Fibroblast of gingiva (primary cell): Measurements from ENCODE around the gene HECTD1.
A peak's percentile ranks its signal among the peaks of the same experiment; 100 is the strongest.
"Not testable (repeated sequence)": the region's sequence is repeated elsewhere in the genome, so short reads cannot be mapped to it uniquely, and the experiment has no call there.

Source experiments
- DNase-seq: peaks from one replicate; pipeline ENCODE4 v3.0.0-alpha.2; 2011; ENCODE audit warnings: low read depth

HECTD1 gene

DNA sequence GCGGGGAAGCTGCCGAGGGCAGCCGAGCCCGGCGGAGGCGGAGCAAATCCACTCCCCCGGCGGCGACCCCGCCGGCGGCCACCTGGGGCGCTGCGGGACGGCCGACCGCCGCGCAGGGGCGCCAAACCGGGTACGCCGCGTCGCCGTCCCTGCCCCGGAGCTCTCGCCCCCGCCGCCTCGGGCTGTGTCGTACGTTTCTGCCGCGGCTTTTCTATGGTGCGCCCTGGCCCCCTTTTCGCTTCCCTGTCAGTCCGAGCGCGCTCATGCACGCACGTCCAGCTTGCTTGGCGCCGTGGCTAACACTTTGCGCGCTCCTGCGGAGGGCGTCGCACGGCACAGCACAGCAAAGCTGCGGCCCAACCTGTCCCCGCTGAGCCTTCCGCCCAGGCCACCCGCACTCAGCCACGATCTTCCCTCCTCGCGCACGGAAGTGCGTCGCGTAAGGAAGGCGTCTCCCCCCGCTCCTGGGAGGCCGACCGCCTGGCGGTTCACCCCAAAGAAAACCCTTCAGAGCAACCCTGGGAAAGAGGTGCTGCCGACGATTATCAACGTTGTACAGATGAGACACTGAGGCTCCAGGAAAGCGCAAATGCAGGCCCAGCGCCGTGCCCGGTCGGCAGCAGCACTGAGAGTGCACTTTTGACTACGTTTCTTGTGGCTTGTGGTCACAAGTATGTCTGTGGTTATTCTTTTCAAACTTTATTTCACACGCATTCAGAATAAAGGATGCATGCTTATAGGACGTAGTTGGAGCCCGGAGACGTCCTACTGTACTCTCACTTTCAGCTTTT, at the start of gene HECTD1:
HECTD1 (minus strand) TSS at position 39 of the 791 bp plus-strand sequence. CDS start 1,857 bp downstream, outside the sequence.
- peak; percentile 87 for DNase-seq

DNA sequence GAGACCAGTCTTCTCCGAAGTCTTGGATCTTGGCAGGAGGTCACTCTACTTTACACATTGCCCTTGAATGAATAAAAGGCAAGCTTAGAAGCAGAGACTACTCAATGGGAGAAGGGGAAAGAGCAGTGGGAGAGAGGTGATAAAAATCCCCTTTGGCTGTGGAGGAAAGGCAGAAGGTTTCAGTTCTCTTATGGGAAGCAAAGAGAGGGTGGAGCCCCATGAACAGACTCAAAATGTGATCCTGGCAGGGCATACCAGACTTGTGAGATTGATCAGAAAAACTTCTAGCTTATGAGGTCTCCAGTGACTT, 49.6 kb upstream of the HECTD1 start:
- DNase-seq = no peak

DNA sequence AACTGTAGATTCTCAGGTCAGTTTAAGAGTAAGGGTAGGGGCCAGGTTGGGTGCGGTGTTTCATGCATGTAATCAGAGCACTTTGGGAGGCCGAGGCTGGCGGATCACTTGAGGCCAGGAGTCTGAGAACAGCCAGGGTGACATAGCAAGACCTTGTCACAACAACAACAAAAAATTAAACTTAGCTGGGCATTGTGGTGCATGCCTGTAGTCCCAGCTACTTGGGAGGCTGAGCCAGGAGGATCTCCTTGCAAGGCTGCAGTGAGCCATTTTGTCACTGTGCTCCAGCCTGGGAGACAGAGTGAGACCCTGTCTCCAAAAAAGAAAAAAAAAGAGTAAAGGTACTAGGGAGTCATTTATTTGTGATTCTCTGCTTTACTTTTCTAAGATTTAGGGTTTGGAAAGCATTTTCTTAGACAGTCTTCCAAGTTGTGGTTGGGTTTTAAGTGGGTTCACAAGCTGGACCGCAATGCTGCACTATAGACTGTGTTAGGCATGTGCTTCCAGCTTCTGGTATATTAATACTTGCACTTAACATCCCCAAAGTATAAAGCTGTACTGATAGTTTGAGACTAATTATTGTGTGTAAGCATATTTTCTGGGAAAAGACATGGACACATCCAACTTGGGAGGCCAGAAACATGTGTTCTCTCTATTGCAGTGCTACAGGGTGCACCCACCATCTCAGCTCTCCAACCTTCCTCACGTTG, 49.1 kb upstream of the HECTD1 start:
- DNase-seq = no peak

DNA sequence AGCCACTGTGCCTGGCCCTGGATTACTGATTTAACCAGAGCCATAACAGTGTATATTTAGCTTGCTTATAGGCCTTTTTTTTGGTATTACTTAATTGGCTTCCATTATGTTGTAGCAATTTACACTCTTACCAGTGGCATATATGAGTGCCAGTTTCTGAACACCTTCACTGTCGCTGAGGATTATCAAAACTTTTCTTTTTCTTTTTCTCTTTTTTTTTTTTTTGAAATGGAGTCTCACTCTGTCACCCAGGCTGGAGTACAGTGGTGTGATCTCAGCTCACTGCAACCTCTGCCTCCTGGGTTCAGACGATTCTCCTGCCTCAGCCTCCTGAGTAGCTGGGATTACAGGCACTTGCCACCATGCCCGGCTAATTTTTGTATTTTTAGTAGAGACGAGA, 48.3 kb upstream of the HECTD1 start:
- DNase-seq = not testable (repeated sequence)

DNA sequence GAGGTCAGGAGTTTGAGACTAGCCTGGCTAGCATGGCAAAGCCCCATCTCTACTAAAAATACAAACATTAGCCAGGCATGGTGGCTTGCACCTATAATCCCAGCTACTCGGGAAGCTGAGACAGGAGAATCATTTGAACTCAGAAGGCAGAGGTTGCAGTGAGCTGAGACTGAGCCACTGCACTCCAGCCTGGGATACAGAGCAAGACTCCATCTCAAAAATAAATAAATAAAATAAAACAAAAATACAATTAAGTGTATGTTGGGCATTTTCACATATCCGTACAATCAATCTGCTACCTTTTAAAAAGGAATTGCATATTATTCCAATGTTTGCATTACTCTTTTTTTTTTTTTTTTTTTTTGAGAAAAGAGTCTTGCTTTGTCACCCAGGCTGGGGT, 47.7 kb upstream of the HECTD1 start:
- no peak for DNase-seq

DNA sequence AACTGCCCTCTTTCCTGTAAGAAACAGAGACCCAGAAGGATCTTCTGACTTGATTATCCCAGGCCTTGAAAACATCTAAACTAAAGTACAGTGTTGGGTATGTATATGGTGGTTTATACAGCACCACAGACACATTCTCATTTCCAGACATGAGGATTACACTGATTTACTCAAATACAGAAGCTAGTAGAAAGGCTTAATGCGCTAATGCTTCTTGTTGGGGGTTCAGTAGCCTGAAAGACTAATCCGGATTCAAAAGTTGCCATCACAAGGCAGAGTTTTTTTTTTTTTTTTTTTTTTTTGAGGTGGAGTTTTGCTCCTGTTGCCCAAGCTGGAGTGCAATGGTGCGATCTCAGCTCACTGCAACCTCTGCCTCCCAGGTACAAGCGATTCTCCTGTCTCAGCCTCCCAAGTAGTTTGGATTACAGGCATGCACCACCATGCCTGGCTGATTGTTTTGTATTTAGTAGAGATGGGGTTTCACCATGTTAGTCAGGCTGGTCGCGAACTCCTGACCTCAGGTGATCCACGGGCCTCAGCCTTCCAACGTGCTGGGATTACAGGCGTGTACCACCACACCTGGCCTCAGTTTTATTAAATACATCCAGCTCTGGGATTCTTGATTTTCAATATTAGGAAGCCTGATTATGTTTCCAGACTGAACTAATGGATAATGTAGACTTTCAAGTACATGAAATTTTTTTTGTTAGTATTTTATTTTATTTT, 46.3 kb upstream of the HECTD1 start:
- DNase-seq = no peak

DNA sequence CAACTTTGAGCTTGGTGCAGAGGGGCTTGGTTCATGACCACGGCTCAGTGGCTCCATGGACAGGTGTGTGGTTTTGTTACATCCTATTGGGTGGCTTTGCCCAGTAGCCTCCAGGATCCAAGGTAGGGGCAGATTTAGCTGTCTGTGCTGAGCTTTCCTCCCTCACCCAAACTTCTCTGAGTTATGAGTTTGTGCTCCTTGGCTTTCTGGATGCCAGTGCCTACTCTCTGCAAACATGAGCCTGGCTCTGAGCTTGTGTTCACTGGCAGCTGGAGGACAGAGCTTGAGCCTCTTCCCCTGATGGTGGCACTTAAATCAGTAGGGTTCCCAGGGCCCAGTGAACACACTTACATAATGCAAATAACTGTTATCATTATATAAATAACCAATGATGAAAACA, 45.3 kb upstream of the HECTD1 start:
- DNase-seq = no peak

DNA sequence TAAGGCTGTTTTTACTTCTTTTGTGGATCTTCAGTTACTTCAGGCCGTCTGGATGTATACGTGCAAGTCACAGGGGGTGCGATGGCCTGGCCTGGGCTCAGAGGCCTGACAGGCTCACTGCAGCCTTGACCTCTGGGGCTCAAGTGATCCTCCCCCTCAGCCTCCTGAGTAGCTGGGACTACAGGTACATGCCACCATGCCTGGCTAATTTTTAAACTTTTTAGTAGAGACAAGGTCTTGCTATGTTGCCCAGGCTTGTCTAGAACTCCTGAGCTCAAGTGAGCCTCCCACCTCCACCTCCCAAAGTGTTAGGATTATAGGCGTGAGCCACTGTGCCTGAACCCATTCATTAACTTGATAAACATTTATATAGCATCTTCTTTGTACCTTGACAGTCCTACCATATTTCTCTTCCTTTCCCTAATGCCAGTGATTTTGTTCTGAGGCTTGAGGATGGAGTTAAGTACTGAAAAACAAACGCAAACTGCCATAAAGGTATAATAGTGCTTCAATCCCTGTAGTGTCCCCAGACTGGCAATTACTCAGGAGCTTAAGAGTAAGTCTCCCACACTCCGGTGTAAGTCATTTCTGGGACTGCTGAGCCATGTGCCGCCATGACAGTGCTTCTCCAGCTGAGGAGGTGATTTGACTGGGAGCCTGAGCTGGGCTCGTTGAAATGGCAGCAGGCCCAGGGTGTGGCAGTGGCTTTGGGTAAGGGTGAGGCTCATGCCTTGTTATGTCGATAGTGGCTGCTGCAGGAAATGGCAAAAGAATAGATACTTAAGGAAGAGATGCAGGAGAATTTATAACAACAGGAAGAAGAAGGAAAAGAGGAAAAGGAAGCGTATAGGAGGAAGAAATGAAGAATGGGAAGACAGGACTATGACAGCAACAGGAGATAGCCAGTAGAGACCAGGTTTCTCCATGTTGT, 43.7 kb upstream of the HECTD1 start:
- no peak for DNase-seq

DNA sequence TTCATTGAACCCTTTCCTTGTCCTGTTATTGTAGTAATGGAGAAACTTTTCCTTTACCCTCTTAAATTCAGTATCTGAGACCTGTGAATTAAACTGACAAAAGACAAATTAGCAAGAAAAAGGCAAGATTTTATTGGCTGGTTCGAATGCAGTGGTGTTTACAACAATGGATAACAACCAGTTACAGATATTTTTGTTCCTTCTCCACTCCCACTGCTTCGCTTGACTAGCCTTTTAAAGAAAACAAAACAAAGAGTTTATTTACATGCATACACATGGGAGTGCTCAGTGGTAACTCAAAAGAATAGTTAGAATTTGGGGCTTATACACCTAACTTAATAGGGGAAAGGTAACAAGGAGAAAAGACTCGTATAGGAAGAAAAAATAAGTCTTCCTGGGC, 37.0 kb upstream of the HECTD1 start:
- DNase-seq = no peak

DNA sequence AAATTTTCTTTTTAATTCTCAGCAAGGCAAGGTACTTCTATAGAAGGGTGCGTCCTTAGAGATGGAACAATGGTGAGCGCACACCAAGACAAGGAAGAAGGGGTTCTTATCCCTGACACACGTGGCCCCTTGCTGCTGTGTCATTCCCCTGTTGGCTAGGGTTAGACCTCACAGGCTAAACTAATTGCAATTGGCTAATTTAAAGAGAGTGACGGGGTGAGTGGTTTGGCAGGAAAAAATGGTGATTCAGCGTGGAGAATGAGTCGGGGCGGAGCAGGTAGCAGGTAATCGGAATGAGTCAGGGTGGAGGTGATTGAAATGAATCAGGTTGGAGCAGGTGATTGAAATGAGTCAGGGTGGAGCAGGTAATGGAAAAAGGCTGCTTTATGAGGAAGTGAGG, 36.3 kb upstream of the HECTD1 start:
- DNase-seq = no peak

DNA sequence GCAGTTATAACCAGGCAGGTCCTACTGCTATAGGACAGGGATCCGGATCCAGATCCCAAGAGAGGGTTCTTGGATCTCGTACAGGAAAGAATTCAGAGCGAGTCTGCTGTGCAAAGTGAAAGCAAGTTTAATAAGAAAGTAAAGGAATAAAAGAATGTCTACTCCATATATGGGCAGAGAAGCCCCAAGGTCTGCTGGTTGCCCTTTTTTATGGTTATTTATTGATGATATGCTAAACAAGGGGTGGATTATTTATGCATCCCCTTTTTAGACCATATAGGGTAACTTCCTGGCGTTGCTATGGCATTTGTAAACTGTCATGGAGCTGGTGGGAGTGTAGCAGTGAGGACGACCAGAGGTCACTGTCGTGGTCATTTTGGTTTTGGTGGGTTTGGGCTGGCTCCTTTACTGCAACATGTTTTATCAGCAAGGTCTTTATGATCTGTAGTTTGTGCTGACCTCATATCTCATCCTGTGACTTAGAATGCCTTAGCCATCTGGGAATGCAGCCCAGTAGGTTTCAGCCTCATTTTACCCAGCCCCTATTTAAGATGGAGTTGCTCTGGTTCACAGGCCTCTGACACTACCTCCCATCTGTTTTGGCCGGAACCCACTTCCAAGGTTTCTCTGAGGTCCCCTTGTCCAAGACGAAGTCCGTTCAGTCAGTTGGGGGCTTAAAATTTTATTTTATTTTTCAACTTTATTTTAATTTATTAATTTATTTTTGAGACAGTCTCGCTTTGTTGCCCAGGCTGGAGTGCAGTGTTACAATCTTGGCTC, 34.8 kb upstream of the HECTD1 start:
- peak; percentile 11 for DNase-seq

DNA sequence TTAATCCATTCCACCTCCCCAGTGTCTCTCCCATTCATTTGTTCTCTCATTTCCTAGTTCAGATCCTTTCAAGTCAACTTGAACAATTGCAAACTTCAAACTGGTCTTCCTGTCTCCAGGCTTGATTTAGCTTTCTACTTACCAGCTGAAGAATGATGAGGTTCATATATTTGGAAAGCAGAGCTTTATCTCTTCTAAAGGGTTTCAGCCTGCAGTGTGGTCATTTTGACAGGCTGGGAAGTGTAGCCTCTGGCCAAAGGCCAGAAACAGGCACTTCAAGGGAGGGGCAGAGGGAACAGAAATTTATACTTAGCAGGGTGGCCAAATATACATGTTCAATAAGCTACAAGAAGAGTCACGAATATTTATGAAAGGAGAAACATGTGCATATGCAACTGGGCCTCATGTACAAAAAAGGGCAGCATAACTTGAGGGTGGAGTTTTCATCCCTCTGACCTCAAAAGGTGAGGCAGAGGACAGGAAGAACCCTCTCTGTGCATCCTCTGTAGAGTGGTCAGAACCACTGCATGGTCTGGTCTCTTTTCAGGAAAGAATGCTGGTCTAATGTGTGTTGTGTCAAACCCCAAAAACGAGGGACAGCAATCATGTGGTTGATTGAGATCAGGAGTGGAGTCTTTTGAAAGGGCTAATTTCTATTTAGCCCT, 34.0 kb upstream of the HECTD1 start:
- DNase-seq = no peak

DNA sequence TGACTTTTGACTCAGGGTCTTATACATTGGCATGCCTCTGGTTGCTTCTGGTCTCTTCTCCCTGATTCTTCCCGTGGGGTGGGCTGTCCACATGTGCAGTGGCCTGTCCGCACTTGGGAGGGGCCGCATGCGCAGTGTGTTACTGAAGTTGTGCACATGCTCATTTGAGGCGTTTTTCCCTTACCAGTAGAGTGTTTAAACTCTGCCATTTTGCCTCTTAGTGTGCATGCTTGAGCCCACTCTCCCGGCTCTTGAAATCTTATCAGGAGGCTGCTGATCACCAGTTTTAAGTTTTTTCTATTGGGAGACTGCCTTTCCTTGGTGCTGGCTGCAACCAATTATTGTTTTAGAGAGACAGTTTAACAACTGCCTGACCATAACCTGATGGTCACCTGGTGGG, 32.1 kb upstream of the HECTD1 start:
- no peak for DNase-seq

DNA sequence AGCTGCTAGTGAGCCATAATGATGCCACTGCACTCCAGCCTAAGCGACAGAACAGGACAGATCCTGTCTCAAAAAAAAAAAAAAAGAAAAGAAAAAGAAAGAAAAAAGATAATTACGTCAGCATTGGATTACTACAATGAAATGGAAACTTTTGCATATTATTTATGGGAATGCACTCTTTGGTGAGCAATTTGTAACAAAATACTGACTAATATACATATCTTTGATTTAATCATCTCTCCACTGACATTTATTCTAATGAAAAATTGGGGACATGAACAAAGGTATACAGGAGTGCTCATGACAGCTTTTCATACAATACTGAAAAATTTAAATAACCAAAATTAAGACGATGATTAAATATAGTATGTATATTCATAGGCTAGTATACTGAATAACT, 27.9 kb upstream of the HECTD1 start:
- DNase-seq = no peak

DNA sequence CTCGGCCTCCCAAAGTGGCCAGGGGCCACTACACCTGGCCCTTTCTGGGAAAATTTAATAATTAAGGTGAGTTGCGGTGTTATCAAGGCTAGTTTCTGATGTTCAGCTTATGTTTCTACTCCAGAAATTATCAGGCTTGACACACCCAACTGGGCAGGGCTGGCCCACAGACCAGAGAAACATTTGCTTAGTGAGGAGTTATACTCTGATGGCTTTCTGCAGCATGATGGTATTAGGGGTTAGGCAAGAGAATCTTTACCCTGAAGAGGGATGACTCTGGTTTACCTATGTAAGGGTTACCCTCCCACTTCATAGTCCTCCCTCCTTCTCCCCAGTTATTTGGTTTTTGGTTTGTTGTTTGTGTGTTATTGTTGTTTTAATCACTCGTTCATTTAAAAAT, 24.5 kb upstream of the HECTD1 start:
- no peak for DNase-seq

DNA sequence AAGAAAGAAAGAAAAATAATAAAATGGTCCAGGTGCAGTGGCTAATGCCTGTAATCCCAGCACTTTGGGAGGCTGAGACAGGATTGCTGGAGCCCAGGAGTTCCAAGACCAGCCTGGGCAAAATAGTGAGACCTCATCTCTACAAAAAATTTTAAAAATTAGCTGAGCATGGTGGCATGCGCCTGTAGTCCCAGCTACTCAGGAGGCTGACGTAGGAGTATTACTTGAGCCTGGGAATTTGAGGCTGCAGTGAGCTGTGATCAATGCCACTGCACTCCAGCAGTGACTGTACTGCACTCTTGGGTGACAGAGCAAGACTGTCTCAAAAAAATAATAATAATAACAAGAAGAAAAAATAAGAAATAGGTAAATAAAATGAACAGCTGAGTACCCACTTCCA, 23.7 kb upstream of the HECTD1 start:
- DNase-seq = not testable (repeated sequence)

DNA sequence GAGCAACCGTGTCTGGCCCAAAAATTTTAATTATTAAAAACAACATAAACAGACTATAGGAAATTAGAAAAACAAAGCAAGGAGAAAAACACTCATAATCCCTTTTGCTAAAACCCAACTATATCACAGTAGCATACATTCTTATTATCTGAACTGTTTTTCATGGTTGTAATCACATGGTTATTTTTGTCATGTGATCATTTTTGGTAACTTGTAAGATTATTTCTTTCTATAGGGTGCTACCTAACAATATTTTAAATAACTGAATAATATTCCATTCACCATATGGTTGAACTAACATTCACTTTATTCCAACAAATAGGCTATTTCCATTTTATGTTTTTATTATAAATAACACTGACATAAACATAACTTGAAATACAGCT, 23.0 kb upstream of the HECTD1 start:
- no peak for DNase-seq

DNA sequence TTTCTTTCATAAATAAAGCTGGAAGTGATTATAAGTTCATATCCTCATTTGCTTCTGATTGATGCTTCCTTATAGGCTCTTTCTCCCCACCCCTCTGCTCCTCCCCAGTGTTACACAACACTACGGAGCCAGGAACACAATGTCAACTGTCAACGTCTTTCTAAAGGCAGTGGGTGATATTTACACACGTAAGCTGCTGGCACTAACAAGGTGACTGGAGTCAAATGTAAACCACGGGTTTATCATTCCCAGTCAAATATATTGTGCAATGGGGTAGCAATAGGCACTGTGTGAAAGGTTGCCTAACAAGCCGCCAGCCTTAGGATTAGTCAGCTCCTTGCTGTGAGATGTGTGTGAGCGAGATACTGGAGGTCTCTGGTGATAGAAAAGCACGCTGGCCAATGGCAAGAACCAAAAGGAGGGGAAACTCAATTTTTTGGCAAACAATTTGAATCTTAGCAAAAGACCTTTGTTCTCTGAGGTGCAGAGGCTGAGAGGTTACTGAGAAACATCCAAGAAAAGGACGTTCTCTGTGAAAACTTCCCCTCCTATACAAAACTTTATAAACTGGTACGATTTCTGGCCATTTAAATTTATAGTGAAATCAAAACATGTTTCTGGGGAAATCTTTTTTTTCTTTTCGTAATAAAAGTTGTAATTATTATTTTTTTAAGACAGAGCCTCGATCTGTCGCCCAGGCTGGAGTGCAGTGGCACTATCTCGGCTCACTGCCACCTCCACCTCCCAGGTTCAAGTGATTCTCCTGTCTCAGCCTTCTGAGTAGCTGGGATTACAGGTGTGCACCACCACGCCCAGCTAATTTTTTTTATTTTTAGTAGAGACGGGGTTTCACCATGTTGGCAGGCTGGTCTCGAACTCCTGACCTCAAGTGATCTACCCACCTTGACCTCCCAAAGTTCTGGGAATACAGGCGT, 22.3 kb upstream of the HECTD1 start:
- peak; percentile 99 for DNase-seq

DNA sequence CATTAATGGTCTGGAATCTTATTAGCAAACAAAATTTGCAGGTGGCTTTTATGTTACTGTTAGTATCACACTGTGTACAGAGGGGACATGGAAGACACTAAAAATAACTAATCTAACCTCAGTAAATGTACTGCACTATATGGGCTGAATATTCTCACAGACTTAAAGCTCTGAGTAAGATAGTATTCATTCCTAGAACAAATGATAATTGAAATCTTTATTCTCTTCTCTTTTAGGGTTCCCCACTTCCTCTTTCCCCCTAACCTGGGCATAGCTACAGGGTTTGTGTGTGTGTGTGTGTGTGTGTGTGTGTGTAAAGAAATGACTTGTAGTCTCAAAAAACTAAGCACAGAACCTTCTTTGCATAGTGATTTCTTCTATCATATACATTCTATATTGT, 21.4 kb upstream of the HECTD1 start:
- DNase-seq = no peak

DNA sequence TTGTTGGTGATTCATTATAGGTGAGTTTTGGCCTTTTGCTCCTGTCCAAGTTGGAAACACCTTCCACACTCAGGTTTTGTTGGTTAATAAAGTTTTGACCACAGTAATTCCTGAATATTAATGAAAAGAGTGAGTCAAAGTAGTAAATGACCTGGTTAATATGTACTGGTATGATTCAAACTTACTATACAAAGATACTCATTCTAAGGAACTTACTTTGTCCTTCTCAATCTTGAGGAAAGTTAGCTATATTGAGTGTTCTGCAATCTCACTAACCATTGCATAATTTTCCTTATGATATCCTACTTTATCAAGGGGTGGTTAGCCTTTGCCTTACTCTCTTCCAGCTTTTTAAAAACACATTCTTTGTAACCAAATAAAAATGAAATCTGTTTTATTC, 20.9 kb upstream of the HECTD1 start:
- no peak for DNase-seq
